ENCODE data around the gene PDGFC.

The PDGFC gene

GRCh38 chr4:156971676-156972378 is at the start of gene PDGFC:
PDGFC (minus strand) TSS chr4:156971799; CDS start chr4:156970903, 896 bp downstream.
- DNase-seq = peak; percentile 84

GRCh38 chr4:157020882-157021281 is 49.3 kb upstream of the PDGFC start:
- no peak for DNase-seq

GRCh38 chr4:157018920-157019490 is 47.4 kb upstream of the PDGFC start:
- no peak for DNase-seq

GRCh38 chr4:157014621-157015591 is 43.3 kb upstream of the PDGFC start:
- no peak for DNase-seq

- DNase-seq = no peak
These were observed 42.1 kb upstream of the PDGFC start for GRCh38 chr4:157013656-157014055.

- no peak for DNase-seq
These were observed 41.2 kb upstream of the PDGFC start for GRCh38 chr4:157012781-157013180.

GRCh38 chr4:157012296-157012695 is 40.7 kb upstream of the PDGFC start:
- no peak for DNase-seq

- no peak for DNase-seq
These were observed 39.0 kb upstream of the PDGFC start for GRCh38 chr4:157010630-157011029.

- DNase-seq = no peak
These were observed 34.2 kb upstream of the PDGFC start for GRCh38 chr4:157005831-157006230.

GRCh38 chr4:157005193-157005592 is 33.6 kb upstream of the PDGFC start:
- DNase-seq = no peak

GRCh38 chr4:157004279-157005161 is 32.9 kb upstream of the PDGFC start:
- no peak for DNase-seq

GRCh38 chr4:156999175-156999517 is 27.5 kb upstream of the PDGFC start:
- DNase-seq = peak; percentile 47

GRCh38 chr4:156998500-156999174 is 27.0 kb upstream of the PDGFC start:
- no peak for DNase-seq

GRCh38 chr4:156992943-156993342 is 21.3 kb upstream of the PDGFC start:
- DNase-seq = no peak

- DNase-seq = no peak
These were observed 19.6 kb upstream of the PDGFC start for GRCh38 chr4:156991161-156991560.

GRCh38 chr4:156983366-156983765 is 11.8 kb upstream of the PDGFC start:
- no peak for DNase-seq

- no peak for DNase-seq
These were observed 9.7 kb upstream of the PDGFC start for GRCh38 chr4:156981262-156981769.

GRCh38 chr4:156977435-156978160 is 6.0 kb upstream of the PDGFC start:
- DNase-seq = no peak

GRCh38 chr4:156976147-156976546 is 4.5 kb upstream of the PDGFC start:
- no peak for DNase-seq

- no peak for DNase-seq
These were observed 4.1 kb upstream of the PDGFC start for GRCh38 chr4:156975686-156976085.

GRCh38 chr4:156974264-156974663 is 2.7 kb upstream of the PDGFC start:
- no peak for DNase-seq

All from left hindlimb (tissue), 1 donor.